K562 (cell line): ENCODE measurements around the gene SELENOF. TPM values are rescaled to one million over a fixed set of nuclear protein-coding genes. Genes with fewer than 3 reads are reported as not detected.

Source experiments
- ATAC-seq: fragments of 200-7000 bp; cut with Tn5 transposase; 3 replicates; pipeline ENCODE4 v1.9.1; 2020; ENCODE audit warnings: moderate library complexity
- BruUV-seq: library from RNA; stranded (reverse); fragments of 400-500 nt; replicated peaks from 2 replicates; lab custom pipeline; 2021; lab: Mats Ljungman, UMichigan
- CTCF ChIA-PET: fragments of 300-600 bp; formaldehyde crosslinking; extraction: SDS; loops from one replicate; lab custom pipeline; 2021; ENCODE audit warnings: low intra/inter-chr PET ratio; lab: Yijun Ruan, JAX
- POLR2A ChIA-PET: fragments of 300-600, 350-650 bp; sonication (Branson Sonifier 250); formaldehyde crosslinking; extraction: SDS; loops from one replicate; lab custom pipeline; 2021; ENCODE audit warnings: antibody characterized with exemption, inconsistent platforms; lab: Yijun Ruan, JAX
- DNase-seq, 4 experiments: peaks; one replicate each; pipeline versions ENCODE4 v3.0.0 to v3.0.0-alpha.2; 2011 to 2018; ENCODE audit warnings: low spot score in 3 of 4, mixed read lengths in 3 of 4; ENCODE audit errors: extremely low read depth in 1 of 4
- FAIRE-seq: peaks from 2 replicates; lab custom pipeline; 2011; peaks lifted over from hg19 to GRCh38; lab: Jason Lieb, UNC
- H2AFZ ChIP-seq: 2 replicates; pipeline ENCODE4 v1.6.0; 2011; ENCODE audit warnings: low read depth, low read length, control low read depth, inconsistent platforms
- H3K27ac ChIP-seq: fragments of 200-600 bp; 3 replicates; pipeline ENCODE4 v1.8.0; 2011; ENCODE audit warnings: low read depth, mild to moderate bottlenecking, control low read depth, inconsistent platforms, low read length, moderate library complexity, mixed read lengths; ENCODE audit errors: extremely low read depth
- H3K27me3 ChIP-seq, 2 experiments: fragments of 300-600 bp in 1 of 2; 2 replicates in 1 of 2; 3 replicates in 1 of 2; pipeline versions ENCODE4 v1.6.0 to v1.8.0; 2011; ENCODE audit warnings: inconsistent platforms in 2 of 2, low read length in 2 of 2, mild to moderate bottlenecking in 1 of 2, mixed read lengths in 1 of 2, moderate library complexity in 1 of 2; ENCODE audit not compliant: control insufficient read depth in 2 of 2, insufficient read depth in 2 of 2
- H3K36me3 ChIP-seq: fragments of 300-600 bp; 3 replicates; pipeline ENCODE4 v1.8.0; 2011; ENCODE audit warnings: mild to moderate bottlenecking, low read length, inconsistent platforms; ENCODE audit not compliant: control insufficient read depth, insufficient read depth
- H3K4me1 ChIP-seq, 2 experiments: fragments of 200-600 bp in 1 of 2; replicated peaks in 1 of 2; 2 replicates in 1 of 2; 3 replicates in 1 of 2; pipeline versions ENCODE4 v1.5.1 to v1.8.0; 2011; ENCODE audit warnings: inconsistent platforms in 2 of 2, low read length in 2 of 2, mild to moderate bottlenecking in 1 of 2, mixed read lengths in 1 of 2, moderate library complexity in 1 of 2; ENCODE audit not compliant: control insufficient read depth in 2 of 2, insufficient read depth in 2 of 2
- H3K4me2 ChIP-seq: 2 replicates; pipeline ENCODE4 v1.6.1; 2011; ENCODE audit warnings: low read length, control low read depth, inconsistent platforms, mixed read lengths; ENCODE audit not compliant: insufficient read depth
- H3K4me3 ChIP-seq: fragments of 200-600 bp; sonication (generic), shearing (Covaris generic); 2 replicates; pipeline ENCODE4 v1.5.1; 2016; ENCODE audit warnings: control low read depth, inconsistent platforms
- H3K79me2 ChIP-seq: fragments of 200-600 bp; 3 replicates; pipeline ENCODE4 v1.8.0; 2011; ENCODE audit warnings: low read length, inconsistent platforms; ENCODE audit not compliant: control insufficient read depth, insufficient read depth
- H3K9ac ChIP-seq, 2 experiments: 2 replicates each; pipeline versions ENCODE4 v1.6.0 to v1.6.1; 2011; ENCODE audit warnings: low read depth in 2 of 2, low read length in 2 of 2, control low read depth in 1 of 2, inconsistent platforms in 1 of 2, mild to moderate bottlenecking in 1 of 2, mixed read lengths in 1 of 2; ENCODE audit not compliant: insufficient read depth in 1 of 2
- H3K9me1 ChIP-seq: one replicate; pipeline ENCODE4 v1.6.0; 2011; ENCODE audit warnings: inconsistent platforms, mild to moderate bottlenecking, low read length, moderate library complexity; ENCODE audit not compliant: control insufficient read depth, insufficient read depth
- H3K9me3 ChIP-seq: replicated peaks from 2 replicates; pipeline ENCODE4 v1.5.1; 2011; ENCODE audit warnings: low read depth, low read length, inconsistent platforms; ENCODE audit not compliant: control insufficient read depth, insufficient read depth
- H4K20me1 ChIP-seq: replicated peaks from 2 replicates; pipeline ENCODE4 v1.6.1; 2011; ENCODE audit warnings: low read length, inconsistent platforms, mixed read lengths; ENCODE audit not compliant: control insufficient read depth, insufficient read depth
- BRD9 ChIP-seq: fragments of 450-650 bp; IDR thresholded peaks from 2 replicates; pipeline ENCODE4 v1.6.1; 2018; ENCODE audit warnings: low read depth; ENCODE audit not compliant: partially characterized antibody
- FOSL1 ChIP-seq: fragments of 200-800 bp; sonication (Bioruptor generic); conservative IDR thresholded peaks from 2 replicates; pipeline ENCODE4 v1.6.1; 2016; ENCODE audit warnings: missing genetic modification characterization, missing compliant biosample characterization
- GTF2A2 ChIP-seq: IDR thresholded peaks from 2 replicates; pipeline ENCODE4 v1.6.1; 2016; ENCODE audit warnings: mild to moderate bottlenecking, missing genetic modification characterization, missing compliant biosample characterization
- KDM2B ChIP-seq: fragments of 250-450 bp; sonication (Bioruptor Pico); IDR thresholded peaks from 2 replicates; pipeline ENCODE4 v1.8.0; 2021; ENCODE audit warnings: mild to moderate bottlenecking, moderate library complexity
- NR2F6 ChIP-seq: fragments of 450-650 bp; formaldehyde crosslinking; IDR thresholded peaks from 2 replicates; pipeline ENCODE4 v1.4.0; 2020; ENCODE audit warnings: mild to moderate bottlenecking
- SIX5 ChIP-seq, 2 experiments: IDR thresholded peaks; 2 replicates each; pipeline ENCODE4 v1.6.1; 2011; ENCODE audit warnings: low read length in 2 of 2, borderline replicate concordance in 1 of 2, low read depth in 1 of 2, mild to moderate bottlenecking in 1 of 2, moderate library complexity in 1 of 2; ENCODE audit not compliant: insufficient read depth in 1 of 2
- ZNF274 ChIP-seq: IDR thresholded peaks from 2 replicates; pipeline ENCODE4 v1.6.1; 2011; ENCODE audit warnings: low read depth, mild to moderate bottlenecking, low read length, moderate library complexity, borderline replicate concordance
- ZNF316 ChIP-seq: fragments of 450-650 bp; IDR thresholded peaks from 2 replicates; pipeline ENCODE4 v1.6.1; 2016
- ZNF384 ChIP-seq: IDR thresholded peaks from 2 replicates; pipeline ENCODE4 v1.6.1; 2012; ENCODE audit warnings: low read depth, low read length, improper control_type of control experiment
- ZNF766 ChIP-seq: fragments of 200-800 bp; sonication (Bioruptor generic); conservative IDR thresholded peaks from 2 replicates; pipeline ENCODE4 v1.6.1; 2016; ENCODE audit warnings: missing genetic modification characterization, missing compliant biosample characterization
- ZZZ3 ChIP-seq: fragments of 450-650 bp; IDR thresholded peaks from 2 replicates; pipeline ENCODE4 v1.6.1; 2016; ENCODE audit warnings: antibody characterized with exemption, mild to moderate bottlenecking, moderate library complexity
- WGBS: fragments of 100-300 bp; shearing (Covaris generic); methylation state at CpG from one replicate; pipeline ENCODE4 v1.1.6; 2016; ENCODE audit warnings: low coverage, mixed read lengths; ENCODE audit not compliant: insufficient coverage; ENCODE audit errors: missing lambda C conversion rate; 5-methylcytosine and 5-hydroxymethylcytosine counted together
- in situ Hi-C: fragments of 300-500 bp; cut with MboI; formaldehyde crosslinking; loops from 4 replicates; pipeline ENCODE4 v1.15.0; 2018; ENCODE audit warnings: inconsistent platforms, mixed read lengths
- intact Hi-C: fragments of 100-400 bp; cut with micrococcal nuclease; formaldehyde crosslinking; loops from 2 replicates; pipeline ENCODE4 v1.14.2; 2022
- polyA plus RNA-seq, 8 experiments: library from polyadenylated mRNA; depleted of rRNA in 4 of 8; stranded (reverse) in 5 of 8; unstranded in 3 of 8; fragments of >200 nt; fragmentation: Nextera tagmentation in 2 of 8; fragmentation: Illumina TruSeq in 1 of 8; extraction: Ambion mirVana in 2 of 8; extraction: Trizol in 1 of 8; gene quantifications; 2 replicates each; pipeline versions ENCODE4 v1.2.1 to v1.2.3, GENCODE V29; 2011 to 2014; ENCODE audit warnings: inconsistent platforms in 1 of 8, missing spikeins in 1 of 8
- total RNA-seq, 7 experiments: library from RNA; depleted of rRNA in 6 of 7; stranded (reverse); fragments of >200 nt in 6 of 7; fragmentation: Illumina TruSeq in 2 of 7; extraction: Trizol in 2 of 7; gene quantifications; 2 replicates each; pipeline versions ENCODE4 v1.2.1 to v1.2.3, GENCODE V29; 2011 to 2021; ENCODE audit warnings: low replicate concordance in 1 of 7
- TF ChIP-seq, protein P1 (sequence below): sonication (generic); formaldehyde crosslinking; IDR thresholded peaks from 2 replicates; pipeline ENCODE4 v1.8.0; 2022; ENCODE audit warnings: mild to moderate bottlenecking, missing genetic modification reagents, borderline replicate concordance
- TF ChIP-seq, protein P2 (sequence below): fragments of 450-650 bp; IDR thresholded peaks from 2 replicates; pipeline ENCODE4 v1.6.1; 2016; ENCODE audit warnings: low read depth

SELENOF gene
- total and polyA plus RNA-seq, 9 of the 15 experiments (the other 6 are each of a cell fraction or from before 2014, with no cell fraction given) = 115 to 394 (median 215) TPM

DNA sequence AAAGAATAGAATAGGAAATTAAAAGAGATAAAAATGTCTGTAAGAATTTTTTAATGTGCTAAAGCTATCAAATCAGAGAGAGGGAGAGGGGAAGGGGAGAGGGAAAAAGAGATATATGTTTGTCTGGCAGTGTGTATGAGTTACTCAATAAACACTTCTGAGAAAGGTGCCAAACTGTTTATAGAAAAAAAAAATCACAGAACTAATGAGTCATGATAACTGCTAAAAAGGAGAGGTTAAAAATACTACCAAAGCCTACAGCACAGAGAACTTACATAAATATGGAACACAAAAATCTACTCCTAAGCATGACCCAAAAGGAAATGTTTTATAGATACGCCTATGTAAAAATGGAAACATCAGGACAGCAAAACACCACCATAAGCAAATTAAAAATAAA, 45.4 kb downstream of the SELENOF start:
- ChIA-PET CTCF (no interaction called here), POLR2A (no interaction called here)
- ATAC-seq (no peak), FAIRE-seq (no peak), DNase-seq (no peak)
- BruUV-seq = no TSS peak
- Histone ChIP-seq H3K9me1 (no peaks in the 10 kb centered on the region), H3K9ac (no peak overlapping the region), H2AFZ (no peak overlapping the region), H3K4me1 (no peaks in the 10 kb centered on the region), H4K20me1 (no peaks in the 10 kb centered on the region), H3K4me3 (no peak overlapping the region), H3K9me3 (no peaks in the 10 kb centered on the region), H3K36me3 (peaks cover 14% of the 10 kb centered on the region; the same call in 1 of the 3 replicates), H3K27me3 (no peaks in the 10 kb centered on the region), H3K79me2 (no peaks in the 10 kb centered on the region), H3K4me2 (no peak overlapping the region), H3K27ac (no peak overlapping the region)
- WGBS = 100% methylated on average over 1 of the region's 1 CpG
- in situ Hi-C loops = no loop called here
- intact Hi-C loops = no loop called here
- TF ChIP-seq, protein P1, sequence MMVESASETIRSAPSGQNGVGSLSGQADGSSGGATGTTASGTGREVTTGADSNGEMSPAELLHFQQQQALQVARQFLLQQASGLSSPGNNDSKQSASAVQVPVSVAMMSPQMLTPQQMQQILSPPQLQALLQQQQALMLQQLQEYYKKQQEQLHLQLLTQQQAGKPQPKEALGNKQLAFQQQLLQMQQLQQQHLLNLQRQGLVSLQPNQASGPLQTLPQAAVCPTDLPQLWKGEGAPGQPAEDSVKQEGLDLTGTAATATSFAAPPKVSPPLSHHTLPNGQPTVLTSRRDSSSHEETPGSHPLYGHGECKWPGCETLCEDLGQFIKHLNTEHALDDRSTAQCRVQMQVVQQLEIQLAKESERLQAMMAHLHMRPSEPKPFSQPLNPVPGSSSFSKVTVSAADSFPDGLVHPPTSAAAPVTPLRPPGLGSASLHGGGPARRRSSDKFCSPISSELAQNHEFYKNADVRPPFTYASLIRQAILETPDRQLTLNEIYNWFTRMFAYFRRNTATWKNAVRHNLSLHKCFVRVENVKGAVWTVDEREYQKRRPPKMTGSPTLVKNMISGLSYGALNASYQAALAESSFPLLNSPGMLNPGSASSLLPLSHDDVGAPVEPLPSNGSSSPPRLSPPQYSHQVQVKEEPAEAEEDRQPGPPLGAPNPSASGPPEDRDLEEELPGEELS = no peak
- TF ChIP-seq ZNF316 (0 out of 2 replicates have a peak, but pooled peaks have one; percentile 17), BRD9 (no peak), GTF2A2 (tag) (no peak), SIX5 (IDR thresholded peaks at IDR 0.05; ENCODE audit: borderline replicate concordance in 1 of 2, insufficient read depth in 1 of 2, low read depth in 1 of 2, low read length in 2 of 2) (no peak), KDM2B (CRISPR knock-in tag) (no peak), ZNF384 (no peak), ZZZ3 (no peak), ZNF274 (no peak), ZNF766 (CRISPR knock-in tag) (no peak), FOSL1 (peak; percentile 27; the same call in 1 of the 2 replicates), NR2F6 (no peak)
- TF ChIP-seq, protein P2, sequence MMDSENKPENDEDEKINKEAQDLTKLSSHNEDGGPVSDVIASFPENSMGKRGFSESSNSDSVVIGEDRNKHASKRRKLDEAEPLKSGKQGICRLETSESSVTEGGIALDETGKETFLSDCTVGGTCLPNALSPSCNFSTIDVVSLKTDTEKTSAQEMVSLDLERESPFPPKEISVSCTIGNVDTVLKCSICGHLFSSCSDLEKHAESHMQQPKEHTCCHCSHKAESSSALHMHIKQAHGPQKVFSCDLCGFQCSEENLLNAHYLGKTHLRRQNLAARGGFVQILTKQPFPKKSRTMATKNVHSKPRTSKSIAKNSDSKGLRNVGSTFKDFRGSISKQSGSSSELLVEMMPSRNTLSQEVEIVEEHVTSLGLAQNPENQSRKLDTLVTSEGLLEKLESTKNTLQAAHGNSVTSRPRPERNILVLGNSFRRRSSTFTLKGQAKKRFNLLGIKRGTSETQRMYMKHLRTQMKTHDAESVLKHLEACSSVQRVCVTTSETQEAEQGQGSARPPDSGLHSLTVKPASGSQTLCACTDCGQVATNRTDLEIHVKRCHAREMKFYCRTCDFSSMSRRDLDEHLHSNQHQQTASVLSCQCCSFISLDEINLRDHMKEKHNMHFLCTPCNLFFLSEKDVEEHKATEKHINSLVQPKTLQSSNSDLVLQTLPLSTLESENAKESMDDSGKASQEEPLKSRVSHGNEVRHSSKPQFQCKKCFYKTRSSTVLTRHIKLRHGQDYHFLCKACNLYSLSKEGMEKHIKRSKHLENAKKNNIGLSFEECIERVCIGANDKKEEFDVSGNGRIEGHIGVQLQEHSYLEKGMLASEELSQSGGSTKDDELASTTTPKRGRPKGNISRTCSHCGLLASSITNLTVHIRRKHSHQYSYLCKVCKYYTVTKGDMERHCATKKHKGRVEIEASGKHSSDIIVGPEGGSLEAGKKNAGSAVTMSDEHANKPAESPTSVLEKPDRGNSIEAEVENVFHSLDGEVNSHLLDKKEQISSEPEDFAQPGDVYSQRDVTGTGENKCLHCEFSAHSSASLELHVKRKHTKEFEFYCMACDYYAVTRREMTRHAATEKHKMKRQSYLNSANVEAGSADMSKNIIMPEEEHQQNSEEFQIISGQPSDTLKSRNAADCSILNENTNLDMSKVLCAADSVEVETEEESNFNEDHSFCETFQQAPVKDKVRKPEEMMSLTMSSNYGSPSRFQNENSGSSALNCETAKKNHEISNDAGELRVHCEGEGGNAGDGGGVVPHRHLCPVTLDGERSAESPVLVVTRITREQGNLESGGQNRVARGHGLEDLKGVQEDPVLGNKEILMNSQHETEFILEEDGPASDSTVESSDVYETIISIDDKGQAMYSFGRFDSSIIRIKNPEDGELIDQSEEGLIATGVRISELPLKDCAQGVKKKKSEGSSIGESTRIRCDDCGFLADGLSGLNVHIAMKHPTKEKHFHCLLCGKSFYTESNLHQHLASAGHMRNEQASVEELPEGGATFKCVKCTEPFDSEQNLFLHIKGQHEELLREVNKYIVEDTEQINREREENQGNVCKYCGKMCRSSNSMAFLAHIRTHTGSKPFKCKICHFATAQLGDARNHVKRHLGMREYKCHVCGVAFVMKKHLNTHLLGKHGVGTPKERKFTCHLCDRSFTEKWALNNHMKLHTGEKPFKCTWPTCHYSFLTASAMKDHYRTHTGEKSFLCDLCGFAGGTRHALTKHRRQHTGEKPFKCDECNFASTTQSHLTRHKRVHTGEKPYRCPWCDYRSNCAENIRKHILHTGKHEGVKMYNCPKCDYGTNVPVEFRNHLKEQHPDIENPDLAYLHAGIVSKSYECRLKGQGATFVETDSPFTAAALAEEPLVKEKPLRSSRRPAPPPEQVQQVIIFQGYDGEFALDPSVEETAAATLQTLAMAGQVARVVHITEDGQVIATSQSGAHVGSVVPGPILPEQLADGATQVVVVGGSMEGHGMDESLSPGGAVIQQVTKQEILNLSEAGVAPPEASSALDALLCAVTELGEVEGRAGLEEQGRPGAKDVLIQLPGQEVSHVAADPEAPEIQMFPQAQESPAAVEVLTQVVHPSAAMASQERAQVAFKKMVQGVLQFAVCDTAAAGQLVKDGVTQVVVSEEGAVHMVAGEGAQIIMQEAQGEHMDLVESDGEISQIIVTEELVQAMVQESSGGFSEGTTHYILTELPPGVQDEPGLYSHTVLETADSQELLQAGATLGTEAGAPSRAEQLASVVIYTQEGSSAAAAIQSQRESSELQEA = no peak
